Stimulated activated CD4-positive, alpha-beta T cell treated with anti-CD3 and anti-CD28 coated beads, Interleukin-12 subunit alpha, Interleukin-12 subunit beta, amount 100 ng/mL, for 4 hours (primary cell): ENCODE data around the gene CRYBA4.
"Not testable (repeated sequence)": the region's sequence is repeated elsewhere in the genome, so short reads cannot be mapped to it uniquely, and the experiment has no call there.

Experiments used
- DNase-seq: peaks from one replicate; pipeline ENCODE4 v3.0.0-alpha.2; 2020

The CRYBA4 gene

DNA sequence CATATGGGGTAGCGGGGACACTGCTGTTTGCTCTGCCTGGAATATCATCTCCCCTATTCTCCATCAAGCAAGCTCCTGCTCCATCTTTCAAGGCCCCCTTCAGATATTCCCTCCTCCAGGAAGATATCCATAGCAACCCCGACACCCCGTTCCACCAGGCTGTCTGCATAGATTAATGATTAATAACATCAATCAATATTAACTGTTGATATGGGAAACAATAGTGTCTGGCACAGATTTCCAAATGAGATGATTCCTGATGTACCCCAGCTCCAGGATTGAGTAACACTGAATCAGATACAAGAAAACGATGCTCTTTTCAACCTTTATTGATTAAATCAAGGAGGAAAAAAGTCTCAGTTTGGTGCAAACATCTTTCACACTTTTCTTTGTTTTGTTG, 24.3 kb upstream of the CRYBA4 start:
- no peak for DNase-seq

DNA sequence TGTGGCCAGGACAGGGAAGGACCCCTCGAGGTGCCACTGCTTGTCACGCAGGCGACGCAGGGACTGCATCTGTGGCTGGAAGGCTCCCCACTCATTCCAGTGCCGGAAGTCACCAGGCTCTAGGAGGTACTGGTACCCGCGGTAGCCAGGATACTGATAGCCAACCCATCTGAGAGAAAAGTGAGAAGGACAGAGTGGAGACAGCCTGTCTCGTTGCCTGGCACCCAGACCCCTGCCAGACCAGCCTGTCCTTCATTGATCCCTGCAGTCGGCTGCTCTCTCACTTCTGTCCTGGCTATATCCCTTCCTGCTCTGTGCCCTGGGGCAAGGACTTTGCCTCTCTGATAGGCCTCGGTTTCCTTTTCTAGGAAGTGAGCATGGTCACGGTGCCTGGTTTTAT, 22.3 kb upstream of the CRYBA4 start:
- no peak for DNase-seq

DNA sequence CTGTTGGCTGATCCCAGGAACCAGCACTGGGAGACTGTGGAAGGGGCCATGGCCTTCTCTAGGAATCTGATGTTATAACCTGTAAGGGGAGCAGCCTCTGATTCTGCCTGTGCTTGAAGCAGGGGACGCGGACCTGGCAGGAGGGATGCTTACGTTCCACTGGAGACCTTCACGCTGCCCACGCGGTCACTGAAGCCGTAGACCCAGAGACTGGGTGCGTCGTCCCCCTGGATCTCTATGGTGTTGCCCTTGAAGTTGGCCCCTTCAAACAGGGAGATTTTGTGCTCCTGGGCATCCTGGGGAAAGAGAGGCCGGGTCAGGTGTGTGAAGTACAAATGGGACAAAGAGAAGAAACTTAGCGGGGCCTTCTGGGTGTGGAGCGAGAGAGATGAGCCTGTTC, 20.0 kb upstream of the CRYBA4 start:
- no peak for DNase-seq

DNA sequence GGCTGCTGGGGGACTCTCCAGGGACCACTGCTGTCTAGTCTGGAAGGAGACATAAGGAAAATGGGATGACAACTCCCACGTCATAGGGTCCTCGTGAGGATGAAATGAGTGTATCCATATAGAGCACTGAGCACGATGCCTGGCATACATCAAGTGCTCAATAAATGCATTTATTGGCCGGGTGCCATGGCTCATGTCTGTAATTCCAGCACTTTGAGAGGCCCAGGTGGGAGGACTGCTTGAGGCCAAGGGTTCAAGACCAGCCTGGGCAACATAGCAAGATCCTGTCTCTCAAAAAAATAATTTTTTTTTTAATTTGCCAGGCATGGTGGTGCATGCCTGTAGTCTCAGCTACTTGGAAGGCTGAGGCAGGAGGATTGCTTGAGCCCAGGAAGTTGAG, 19.6 kb upstream of the CRYBA4 start:
- no peak for DNase-seq

DNA sequence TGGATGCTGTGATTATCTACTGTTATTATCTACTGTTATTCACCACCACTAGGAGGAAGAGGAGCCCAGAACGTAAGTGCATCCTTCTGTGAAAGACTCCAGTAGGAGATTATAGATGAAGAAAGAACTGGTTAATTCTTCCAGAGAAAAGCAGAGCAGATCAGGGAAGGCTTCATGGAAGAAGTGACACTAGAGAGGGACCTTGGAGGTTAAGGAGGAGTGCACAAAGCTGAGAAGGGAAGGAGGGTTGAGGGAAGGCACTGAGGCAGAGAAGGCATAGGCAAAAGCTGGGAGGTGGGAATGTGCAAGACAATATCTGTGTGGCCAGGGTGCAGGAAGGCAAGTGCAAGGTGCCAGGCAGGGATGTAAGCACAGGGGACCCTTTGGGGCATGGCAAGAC, 17.4 kb upstream of the CRYBA4 start:
- no peak for DNase-seq

DNA sequence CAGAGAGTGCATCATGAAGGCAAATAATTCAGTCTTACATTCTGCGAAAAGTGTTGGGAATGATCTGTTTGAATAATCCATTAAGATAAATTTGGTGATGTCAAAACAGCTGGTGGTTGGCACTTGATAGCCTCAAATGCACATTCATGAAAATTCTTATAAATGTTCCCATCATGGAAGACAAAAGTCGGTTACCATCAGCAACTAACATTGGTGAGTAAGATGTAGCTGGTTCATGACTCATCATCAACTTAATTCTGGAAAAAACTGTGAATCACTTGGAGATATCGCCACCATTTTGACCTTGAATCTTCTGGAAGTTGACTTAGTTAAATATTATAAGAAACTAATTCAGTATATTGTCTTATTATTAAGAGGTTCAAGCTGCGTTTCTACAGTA, 15.2 kb upstream of the CRYBA4 start:
- no peak for DNase-seq

DNA sequence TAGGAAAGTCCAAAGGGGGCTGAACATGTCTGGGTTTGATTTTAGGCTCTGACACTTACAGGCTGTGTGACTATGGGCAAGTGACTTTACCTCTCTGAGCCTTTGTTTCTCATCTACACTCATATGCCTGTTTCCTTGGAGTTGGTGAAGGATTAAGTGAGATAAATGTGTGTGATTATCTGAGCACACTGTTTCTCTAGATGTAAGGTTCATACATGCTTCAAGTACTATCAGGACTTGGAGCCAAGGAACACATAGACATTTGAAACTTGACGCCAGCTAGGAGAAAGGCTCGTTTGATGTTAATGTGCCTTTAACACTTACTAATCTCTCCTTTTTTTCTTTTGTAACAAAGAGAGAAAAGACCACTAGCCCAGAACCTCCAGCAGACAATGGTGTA, 13.6 kb upstream of the CRYBA4 start:
- DNase-seq: no peak

DNA sequence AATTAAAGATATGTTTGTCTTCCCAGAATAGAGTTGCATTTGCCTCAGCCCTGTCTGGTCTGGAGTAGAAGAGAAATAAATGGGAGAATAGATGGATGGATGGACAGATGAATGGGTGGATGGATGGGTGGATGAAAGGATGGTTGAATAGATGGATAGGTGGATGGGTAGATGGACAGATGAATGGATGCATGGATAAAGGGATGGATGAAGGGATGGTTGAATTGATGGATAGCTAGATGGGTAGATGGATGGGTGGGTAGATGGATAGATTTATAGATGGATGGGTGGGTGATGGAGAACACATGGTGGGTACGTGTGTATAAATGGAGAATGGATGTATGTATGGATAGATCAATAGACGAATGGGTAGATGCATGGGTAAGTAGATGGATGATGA, 12.5 kb upstream of the CRYBA4 start:
- DNase-seq: no peak

DNA sequence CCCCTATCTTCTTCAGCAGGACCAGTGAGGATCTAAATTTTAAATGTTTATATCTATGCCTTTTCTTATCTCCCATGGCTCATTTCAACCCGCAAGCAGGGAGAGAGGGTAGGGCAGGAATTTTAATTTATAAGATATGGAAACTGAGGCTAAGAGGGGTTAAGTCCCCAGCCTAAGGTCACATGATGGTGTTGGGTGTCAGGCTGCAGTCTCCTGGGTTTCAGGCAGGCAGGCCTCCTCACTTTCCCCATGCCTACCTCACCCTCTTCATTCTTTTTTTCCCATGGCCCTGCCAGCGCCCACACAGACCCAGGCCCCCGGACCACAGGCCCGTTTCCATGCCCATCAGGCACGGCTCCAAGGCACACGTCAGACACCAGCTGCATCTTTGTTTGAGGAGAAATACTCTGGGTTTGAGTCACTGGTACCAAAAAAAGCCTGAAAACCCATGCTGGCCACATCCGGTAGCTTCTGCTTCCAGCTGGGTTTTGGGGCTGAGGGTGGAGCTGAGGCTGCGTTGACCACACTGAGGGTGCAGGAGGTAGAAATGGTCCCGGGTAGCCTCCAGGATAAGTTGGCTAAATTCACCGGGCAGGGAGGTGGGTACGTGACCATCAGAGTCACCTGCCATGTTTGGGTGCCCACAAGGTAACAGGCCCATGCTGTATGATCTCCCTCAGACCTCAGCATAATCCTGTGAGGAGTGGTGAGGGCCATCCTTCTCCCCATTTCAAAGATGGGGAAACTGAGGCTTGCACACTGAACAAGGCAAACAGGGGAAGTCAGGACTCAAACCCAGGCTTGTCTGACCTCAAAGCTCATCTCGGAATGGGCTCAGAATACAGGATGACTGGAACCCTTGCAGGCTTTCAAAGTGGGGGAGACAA, 11.4 kb upstream of the CRYBA4 start:
- DNase-seq: no peak

DNA sequence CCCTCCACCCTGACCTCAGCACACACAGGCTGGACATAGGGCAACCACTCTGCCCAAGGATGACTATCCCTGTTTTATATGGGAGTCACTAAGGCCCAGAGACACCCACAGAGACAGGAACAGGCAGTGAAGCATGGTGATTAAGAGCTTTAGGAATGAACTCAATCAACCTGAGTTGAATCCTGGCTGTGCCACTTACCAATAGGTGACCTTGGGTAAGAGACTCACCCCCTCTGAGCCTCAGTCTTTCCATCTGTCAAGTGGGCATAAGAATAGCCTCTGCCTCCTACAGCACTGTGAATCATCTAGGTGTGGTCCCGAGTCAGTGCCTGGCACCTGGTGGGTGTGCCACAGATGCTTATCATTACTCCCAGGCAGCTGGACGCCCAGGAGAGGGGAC, 10.8 kb upstream of the CRYBA4 start:
- no peak for DNase-seq

DNA sequence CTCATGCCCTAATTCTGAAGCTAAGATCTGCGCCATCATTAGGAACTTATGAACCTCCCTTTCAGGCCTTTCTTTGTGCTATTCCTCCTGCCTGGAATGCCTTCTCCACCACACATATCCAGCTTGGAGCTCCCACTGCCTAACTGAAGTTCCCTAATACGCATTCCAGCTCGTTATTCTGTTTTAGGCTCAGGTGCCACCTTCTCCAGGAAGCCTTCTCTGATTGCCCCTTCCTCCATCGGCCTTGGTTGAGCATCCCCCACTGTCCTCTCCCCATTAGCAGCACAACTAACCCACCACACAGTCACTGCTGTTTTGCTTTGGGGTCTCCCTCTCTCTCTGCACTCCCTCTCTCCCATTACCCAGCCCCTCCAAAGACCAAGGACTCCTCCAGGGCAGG, 9.1 kb upstream of the CRYBA4 start:
- no peak for DNase-seq

DNA sequence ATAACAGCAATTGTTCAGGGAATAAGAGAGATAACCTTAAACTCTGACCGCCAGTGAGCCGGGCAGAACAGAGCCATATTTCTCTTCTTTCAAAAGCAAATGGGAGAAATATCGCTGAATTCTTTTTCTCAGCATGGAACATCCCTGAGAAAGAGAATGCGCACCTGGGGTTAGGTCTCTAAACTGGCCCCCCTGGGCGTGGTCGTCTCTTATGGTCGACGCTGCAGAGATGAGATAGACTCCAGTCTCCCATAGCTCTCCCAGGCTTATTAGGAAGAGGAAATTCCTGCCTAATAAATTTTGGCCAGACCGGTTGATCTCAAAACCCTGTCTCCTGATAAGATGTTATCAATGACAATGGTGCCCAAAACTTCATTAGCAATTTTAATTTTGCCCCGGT, 8.0 kb upstream of the CRYBA4 start:
- DNase-seq: not testable (repeated sequence)

DNA sequence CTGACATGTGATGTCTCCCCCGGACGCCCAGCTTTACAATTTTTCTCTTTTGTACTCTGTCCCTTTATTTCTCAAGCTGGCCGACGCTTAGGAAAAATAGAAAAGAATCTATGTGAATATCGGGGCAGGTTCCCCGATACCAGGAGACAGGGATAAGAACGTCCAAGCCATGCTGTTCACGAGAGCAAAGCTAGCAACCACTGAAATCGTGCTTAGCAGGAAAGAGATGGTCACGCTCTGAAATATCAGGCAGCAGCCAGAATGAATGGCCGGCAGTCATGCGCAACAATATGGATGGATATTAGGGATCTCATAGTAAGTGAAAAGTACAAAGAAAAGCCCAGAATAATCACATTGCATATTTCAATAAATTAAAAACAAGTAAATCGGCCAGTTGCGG, 7.4 kb upstream of the CRYBA4 start:
- no peak for DNase-seq

DNA sequence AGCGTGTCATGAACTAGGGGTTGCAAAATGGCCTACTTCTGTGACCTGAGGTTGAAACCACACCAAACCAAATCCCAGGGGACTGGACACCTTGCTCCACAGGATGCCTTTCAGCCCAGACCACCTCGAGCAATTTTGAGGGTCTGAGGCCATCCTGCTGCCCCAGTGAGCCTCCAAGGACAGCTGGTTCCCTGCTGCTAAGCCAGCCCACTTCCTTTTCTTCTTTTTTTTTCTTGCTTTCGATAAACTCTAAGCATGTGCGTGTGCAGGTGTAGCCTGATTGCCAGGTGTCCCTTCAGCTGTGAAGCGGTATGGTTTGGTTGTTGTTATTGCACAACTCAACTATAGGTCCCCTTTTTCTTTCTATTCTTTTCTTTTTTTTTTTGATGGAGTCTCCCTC, 6.6 kb upstream of the CRYBA4 start:
- DNase-seq: no peak

DNA sequence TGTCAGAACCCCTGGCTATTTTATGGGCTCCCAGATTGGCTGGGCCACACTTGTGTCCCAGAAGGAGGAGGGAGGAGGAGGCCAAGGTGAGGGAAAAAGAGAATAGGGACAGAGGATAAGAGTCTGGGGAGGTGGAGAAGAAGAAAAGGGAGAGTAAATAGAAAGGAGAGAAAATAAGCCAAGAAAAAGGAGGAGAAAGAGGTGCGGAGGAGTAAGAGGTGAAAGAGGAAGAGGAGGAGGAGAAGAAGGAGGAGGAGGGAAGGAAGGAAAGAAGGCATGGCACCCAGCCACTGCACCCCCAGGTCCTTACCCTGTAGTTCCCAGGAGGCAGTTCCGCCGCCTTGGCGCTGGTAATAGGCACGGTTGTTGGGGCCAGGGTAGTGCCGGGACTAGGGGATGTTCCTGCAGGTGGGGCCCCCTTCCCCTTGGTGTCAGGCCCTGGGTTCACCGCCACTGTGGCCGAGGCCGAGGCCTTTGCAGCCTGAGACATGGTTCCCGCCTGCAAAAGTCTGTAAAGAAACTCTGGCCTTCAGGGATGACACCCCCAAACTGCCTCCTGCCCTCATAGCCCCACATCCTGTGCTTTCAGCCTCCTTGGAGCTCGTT, 5.8 kb upstream of the CRYBA4 start:
- DNase-seq: no peak

DNA sequence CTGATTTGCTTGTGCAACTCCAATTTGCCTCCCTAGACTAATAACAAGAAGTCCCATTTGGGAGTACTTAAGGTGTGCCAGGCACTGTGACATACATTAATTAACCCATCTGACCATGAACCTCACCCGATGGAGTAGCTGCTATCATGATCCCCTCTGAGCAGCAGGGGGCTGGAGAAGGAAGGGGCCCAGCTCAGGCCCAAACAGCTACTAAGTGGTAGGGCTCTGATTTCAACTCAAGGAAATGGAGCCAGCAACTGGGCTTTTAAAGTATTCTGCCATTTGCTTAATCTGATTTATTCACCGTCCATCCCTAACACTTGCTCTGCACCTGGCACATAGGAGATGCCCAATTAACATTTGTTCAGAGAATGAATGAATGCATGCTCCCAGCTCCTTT, 5.1 kb upstream of the CRYBA4 start:
- no peak for DNase-seq

DNA sequence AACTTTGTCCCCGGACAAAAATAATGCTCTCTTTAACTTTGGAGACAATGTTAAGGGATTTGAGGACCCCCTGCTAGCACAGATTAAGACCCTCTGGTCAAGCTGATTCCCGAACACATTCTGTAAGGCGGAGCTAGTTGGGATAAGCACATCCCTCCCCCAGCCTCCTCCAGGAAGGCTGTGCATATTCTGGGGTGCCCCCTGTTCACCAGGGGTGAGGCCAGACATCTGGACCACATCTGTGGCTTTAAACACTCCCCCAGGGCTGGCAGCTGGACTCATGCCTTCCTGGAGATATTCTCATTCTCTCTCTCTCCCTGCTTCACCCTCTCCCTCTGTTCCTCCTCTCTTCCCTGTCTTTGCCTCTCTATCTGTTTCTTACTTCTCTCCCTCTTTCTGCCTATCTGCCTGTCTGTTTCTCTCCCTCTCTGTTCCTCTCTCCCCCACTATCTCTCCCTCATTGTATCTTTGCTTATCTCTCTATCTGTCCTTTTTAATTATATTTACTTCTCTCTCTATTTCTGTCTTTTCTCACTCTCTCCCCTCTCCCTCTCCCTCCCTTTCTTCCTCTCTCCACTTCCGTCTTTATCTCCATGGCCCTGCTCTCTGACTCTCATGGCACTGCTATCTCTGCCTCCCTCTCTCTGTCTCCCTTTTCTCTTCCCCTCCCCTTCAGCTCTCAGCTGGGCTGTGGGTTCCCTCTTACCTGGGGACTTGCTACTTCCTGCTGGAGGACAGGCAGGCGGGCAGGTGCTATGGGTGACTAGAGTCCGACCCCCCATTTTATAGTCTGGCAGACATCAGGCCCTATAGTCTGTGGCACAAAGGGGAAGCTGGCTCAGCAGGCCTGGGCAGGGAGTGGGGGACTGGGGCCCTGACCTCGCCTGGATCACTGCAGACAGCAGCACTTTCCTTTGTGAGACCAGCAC, 4.2 kb upstream of the CRYBA4 start, which contains the start of gene CRYBB1:
CRYBB1 (minus strand) TSS at position 757 of the 929 bp plus-strand sequence. CDS start 1,708 bp downstream, outside the sequence.
- DNase-seq: no peak

DNA sequence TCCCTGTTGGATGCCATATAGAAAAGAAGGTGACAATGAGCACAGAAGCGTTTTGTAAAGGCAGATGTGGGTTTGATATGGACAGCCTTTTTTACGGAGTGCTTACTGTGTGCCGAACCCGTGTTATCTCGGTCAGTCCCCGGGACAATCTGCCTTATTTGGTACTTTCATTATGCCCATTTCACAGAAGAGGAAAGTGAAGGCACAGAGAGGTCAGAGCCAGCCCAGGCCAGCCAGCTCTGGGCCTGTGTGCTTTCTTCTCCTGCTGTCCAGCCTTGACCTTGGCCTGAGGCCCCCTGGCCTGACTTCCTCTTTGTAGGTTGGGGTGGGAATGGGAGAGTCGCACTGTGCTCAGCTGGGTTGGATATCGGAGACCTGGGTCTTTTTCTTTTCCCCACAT, 3.3 kb upstream of the CRYBA4 start:
- no peak for DNase-seq

DNA sequence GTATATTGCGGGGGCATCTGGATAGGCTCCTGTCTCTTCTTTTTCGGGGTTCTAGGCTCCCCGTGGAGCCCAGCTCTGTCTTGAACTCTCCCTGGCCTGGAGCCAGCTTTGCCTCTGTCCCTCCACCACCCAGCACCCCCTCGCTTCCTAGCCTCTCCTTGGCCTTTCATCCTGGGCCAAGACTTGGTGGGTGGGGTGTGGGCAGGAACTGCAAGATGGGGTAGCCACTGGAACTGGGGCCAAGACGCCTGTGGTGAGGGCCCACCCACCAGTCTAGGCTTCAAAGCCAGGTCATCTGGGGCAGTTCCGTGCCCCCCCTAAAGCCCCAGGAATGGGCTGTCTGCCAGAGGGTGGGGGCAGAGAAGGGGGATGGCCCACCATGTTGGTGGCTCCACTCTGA, 2.3 kb upstream of the CRYBA4 start:
- no peak for DNase-seq

DNA sequence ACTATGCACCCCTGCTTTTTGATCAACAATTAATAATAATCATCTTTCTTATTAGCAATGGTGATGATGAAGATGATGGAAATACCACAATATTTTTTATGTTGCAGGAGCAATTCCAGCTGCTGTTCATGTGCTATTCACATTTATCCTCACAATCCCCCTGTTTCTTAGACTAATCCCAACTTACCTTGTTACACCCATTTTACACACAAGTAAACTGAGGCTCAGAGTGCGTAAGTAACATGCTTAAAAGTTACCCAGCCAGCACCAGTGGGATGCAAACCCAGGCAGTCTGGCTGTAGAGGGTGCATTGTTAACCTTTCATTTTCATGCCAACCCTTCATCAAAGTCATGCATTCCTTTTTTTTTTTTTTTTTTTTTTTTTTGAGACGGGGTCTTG, 1.6 kb upstream of the CRYBA4 start:
- DNase-seq: no peak

DNA sequence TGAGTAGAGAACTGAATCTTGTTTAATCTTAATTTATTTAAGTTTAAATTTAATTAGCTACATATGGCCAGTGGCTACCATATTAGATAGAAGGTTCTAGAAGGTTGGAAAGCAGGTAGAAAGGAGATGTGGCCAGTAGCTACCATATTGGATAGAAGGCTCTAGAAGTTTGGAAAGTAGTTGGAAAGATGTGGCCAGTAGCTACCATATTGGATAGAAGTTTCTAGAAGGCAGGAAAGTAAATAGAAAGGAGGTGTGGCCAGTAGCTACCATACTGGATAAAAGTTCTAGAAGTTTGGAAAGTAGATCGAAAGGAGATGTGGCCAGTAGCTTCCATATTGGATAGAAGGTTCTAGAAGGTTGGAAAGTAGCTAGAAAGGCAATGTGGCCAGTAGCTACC, 2.2 kb downstream of the CRYBA4 start:
- no peak for DNase-seq

DNA sequence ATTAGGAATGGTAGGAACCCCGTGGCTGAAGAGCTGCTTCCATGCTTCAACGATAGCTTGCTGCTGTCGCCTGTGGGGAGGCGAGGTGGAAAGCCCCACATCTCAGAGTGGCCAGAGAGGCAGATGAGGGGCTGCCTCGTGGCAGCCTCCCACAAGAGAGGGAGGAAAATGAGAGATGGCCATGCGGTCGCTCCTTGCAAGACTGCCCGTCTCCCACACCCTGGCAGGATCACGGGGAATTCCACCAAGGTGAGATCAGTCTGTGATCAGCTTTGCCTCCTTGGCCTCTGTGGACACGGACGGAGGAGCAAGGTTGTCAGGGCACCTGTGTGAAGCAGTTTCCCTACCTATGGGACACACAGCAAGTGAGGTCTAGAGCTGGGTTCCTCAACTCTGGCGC, 3.0 kb downstream of the CRYBA4 start:
- DNase-seq: no peak

DNA sequence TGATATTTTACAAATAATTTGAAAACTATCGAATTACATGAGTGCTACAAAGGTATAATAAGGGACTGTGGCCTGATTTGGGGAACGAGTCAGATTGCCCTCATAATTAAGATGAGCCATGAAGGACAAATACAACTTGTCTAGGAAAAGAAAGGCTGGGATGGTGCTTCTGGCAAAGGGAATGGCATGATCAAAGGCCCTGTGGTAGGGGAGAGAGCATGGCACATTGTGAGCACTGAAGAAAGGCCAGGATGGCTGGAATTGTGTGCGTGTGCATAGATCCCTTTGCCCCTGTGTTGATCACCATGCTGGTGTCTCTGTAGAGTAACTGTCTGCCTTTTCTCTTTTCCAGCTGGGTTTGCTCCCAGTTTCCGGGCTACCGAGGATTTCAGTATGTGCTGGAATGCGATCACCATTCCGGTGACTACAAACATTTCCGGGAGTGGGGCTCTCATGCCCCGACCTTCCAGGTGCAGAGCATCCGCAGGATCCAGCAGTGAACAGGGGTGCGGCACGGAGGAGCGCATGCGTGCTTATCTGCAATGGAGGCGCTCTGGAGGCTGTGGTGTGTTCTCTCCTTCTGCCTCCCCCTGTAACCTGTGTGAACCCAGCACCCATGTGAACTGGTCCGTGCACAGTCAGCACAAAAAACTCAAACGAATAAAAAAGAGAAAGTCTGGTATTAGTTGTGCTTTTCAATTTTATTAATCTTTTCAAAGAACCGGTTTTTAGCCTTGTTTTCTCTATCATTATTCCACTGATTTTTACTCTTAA, 8.4 kb downstream of the CRYBA4 start:
- DNase-seq: no peak
